ENCODE measurements around the gene SULT1E1.

The SULT1E1 gene

DNA sequence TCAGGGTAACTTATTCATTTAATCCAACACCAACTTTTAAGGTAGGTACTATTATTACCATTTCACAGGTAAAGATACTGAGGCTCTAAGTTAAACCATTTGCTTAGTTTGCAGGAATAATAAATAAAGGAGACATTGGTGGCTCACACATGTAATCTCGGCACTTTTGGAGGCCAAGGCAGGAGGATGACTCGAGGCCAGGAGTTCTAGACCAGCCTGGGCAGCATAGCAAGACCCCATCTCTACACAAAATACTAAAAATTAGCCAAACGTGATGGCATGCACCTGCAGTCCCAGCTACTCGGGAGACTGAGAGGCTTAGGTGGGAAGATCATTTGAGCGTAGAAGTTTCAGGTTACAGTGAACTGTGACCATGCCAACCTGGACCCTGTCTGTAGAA lies 37.7 kb downstream of the SULT1E1 start:
- DNase-seq (ENCODE audit: low spot score) = no peak
- no peak for TF ChIP-seq CTCF (IDR thresholded peaks at IDR 0.05; ENCODE audit: extremely low read depth, insufficient read depth, missing control alignments)
- in situ Hi-C loops (cut with MboI; ENCODE audit: low pct_unique_long_range_greater_than_20kb, low sequenced_read_pairs, unreplicated experiment) = no loop called here

GRCh38 chr4:69818060-69818639 lies 41.8 kb downstream of the SULT1E1 start:
- no peak for DNase-seq (ENCODE audit: low spot score)
- in situ Hi-C loops (cut with MboI; ENCODE audit: low pct_unique_long_range_greater_than_20kb, low sequenced_read_pairs, unreplicated experiment) = no loop called here
- TF ChIP-seq CTCF (IDR thresholded peaks at IDR 0.05; ENCODE audit: extremely low read depth, insufficient read depth, missing control alignments) = no peak

- in situ Hi-C loops (cut with MboI; ENCODE audit: low pct_unique_long_range_greater_than_20kb, low sequenced_read_pairs, unreplicated experiment) = no loop called here
- TF ChIP-seq CTCF (IDR thresholded peaks at IDR 0.05; ENCODE audit: extremely low read depth, insufficient read depth, missing control alignments) = no peak
- DNase-seq (ENCODE audit: low spot score) = no peak
Observed at GRCh38 chr4:69816236-69816635, 43.7 kb downstream of the SULT1E1 start.

- no peak for TF ChIP-seq CTCF (IDR thresholded peaks at IDR 0.05; ENCODE audit: extremely low read depth, insufficient read depth, missing control alignments)
- DNase-seq (ENCODE audit: low spot score) = no peak
- in situ Hi-C loops (cut with MboI; ENCODE audit: low pct_unique_long_range_greater_than_20kb, low sequenced_read_pairs, unreplicated experiment) = no loop called here
Observed at GRCh38 chr4:69813628-69814027, 46.3 kb downstream of the SULT1E1 start.

GRCh38 chr4:69811166-69811565 lies 48.8 kb downstream of the SULT1E1 start:
- no peak for DNase-seq (ENCODE audit: low spot score)
- in situ Hi-C loops (cut with MboI; ENCODE audit: low pct_unique_long_range_greater_than_20kb, low sequenced_read_pairs, unreplicated experiment) = no loop called here
- TF ChIP-seq CTCF (IDR thresholded peaks at IDR 0.05; ENCODE audit: extremely low read depth, insufficient read depth, missing control alignments) = no peak

DNA sequence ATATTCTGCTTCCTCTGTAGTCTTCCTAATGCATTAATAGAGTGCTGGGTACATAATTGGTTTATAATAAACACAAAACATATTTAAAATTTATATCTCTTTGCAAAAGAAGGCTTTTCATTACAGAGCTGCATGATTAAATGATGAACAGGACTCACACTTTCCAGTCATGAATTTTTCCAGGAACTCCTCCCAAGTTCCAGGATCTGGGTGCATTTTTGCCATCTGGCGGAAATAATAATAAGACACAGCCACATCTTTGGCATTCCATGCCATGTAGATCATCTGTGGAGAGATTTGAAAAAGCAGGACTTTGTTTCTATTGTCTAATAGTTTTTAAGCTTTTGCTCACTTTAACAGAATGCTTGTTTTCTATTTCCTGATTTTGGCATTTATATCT lies 59.3 kb downstream of the SULT1E1 start:
- in situ Hi-C loops (cut with MboI; ENCODE audit: low pct_unique_long_range_greater_than_20kb, low sequenced_read_pairs, unreplicated experiment) = no loop called here
- no peak for DNase-seq (ENCODE audit: low spot score)
- no peak for TF ChIP-seq CTCF (IDR thresholded peaks at IDR 0.05; ENCODE audit: extremely low read depth, insufficient read depth, missing control alignments)

GRCh38 chr4:69799337-69799736 lies 60.6 kb downstream of the SULT1E1 start:
- in situ Hi-C loops (cut with MboI; ENCODE audit: low pct_unique_long_range_greater_than_20kb, low sequenced_read_pairs, unreplicated experiment) = no loop called here
- no peak for TF ChIP-seq CTCF (IDR thresholded peaks at IDR 0.05; ENCODE audit: extremely low read depth, insufficient read depth, missing control alignments)
- DNase-seq (ENCODE audit: low spot score) = no peak

Measured in GM13977 (cell line).